DMS 273 (cell line): Measurements from ENCODE around the gene GMEB2.

Experiments
- DNase-seq: peaks from one replicate; lab custom pipeline; 2025; ENCODE audit not compliant: unreplicated experiment; lab: John Stamatoyannopoulos, UW

GMEB2 gene

GRCh38 chr20:63547725-63548480 lies 79.0 kb downstream of the GMEB2 start, which contains the start of gene SRMS:
Gene SRMS (minus strand): TSS chr20:63547749. CDS start chr20:63547463, 286 bp downstream.
- peak; percentile 59 for DNase-seq

GRCh38 chr20:63546956-63547724 lies 79.8 kb downstream of the GMEB2 start:
- DNase-seq = no peak

GRCh38 chr20:63546256-63546955 lies 80.5 kb downstream of the GMEB2 start:
- DNase-seq = no peak

- no peak for DNase-seq
These were observed 81.1 kb downstream of the GMEB2 start for GRCh38 chr20:63545814-63546213.

- DNase-seq = peak; percentile 40
These were observed 81.9 kb downstream of the GMEB2 start for GRCh38 chr20:63544958-63545516.

- DNase-seq = no peak
These were observed 82.5 kb downstream of the GMEB2 start for GRCh38 chr20:63544241-63544957.

GRCh38 chr20:63543733-63544132 lies 83.2 kb downstream of the GMEB2 start:
- DNase-seq = no peak

- no peak for DNase-seq
These were observed 83.8 kb downstream of the GMEB2 start for GRCh38 chr20:63543131-63543530.

- no peak for DNase-seq
These were observed 84.2 kb downstream of the GMEB2 start for GRCh38 chr20:63542696-63543095.

GRCh38 chr20:63542031-63542559 lies 84.8 kb downstream of the GMEB2 start:
- DNase-seq = no peak

GRCh38 chr20:63541371-63541770 lies 85.5 kb downstream of the GMEB2 start:
- no peak for DNase-seq

GRCh38 chr20:63540417-63541186 lies 86.3 kb downstream of the GMEB2 start:
- peak; percentile 68 for DNase-seq

GRCh38 chr20:63539441-63540370 lies 87.2 kb downstream of the GMEB2 start:
- DNase-seq = no peak

- no peak for DNase-seq
These were observed 87.8 kb downstream of the GMEB2 start for GRCh38 chr20:63539092-63539430.

- DNase-seq = no peak
These were observed 88.5 kb downstream of the GMEB2 start for GRCh38 chr20:63538204-63539091.
